ENCODE data around the gene DMAC2L.
"Not testable (repeated sequence)": the region's sequence is repeated elsewhere in the genome, so short reads cannot be mapped to it uniquely, and the experiment has no call there.

Gene DMAC2L

DNA sequence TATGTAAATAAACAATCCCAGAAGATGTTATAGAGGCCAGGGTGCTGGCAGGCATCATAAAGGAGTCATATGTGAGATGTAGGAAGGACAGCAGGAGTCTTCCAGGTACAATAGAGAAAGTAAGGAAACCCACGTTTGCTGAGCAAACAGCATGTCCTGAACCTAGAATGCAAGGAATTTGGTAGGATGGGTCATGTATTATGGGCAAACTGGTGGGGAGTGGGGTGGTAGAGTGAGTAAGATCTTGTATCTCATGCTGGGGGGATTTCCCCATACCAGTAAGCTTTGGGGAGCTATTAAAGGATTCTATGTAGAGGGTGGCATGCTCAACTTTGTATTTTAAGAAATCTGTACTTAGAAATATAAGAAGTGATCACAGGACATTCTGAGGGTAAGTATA lies 43.6 kb downstream of the DMAC2L start:
- Histone ChIP-seq H2AFZ (ENCODE audit: low read depth) (no peak overlapping the region), H4K20me1 (ENCODE audit: insufficient read depth) (no peaks in the 10 kb centered on the region), H3K4me1 (ENCODE audit: low read depth, poor library complexity, severe bottlenecking) (no peaks in the 10 kb centered on the region), H3K9ac (no peak overlapping the region), H3K27ac (no peak overlapping the region), H3K4me3 (IDR thresholded peaks at IDR 0.05; ENCODE audit: insufficient read depth, low read depth, low read length) (no peak overlapping the region), H3K36me3 (ENCODE audit: insufficient read depth) (no peaks in the 10 kb centered on the region), H3K4me2 (no peak overlapping the region), H3K27me3 (ENCODE audit: insufficient read depth, low read depth) (no peaks in the 10 kb centered on the region), H3K79me2 (ENCODE audit: insufficient read depth, low read depth) (no peaks in the 10 kb centered on the region)
- no peak for TF ChIP-seq CTCF (conservative IDR thresholded peaks at IDR 0.05; ENCODE audit: low read depth, low read length)

DNA sequence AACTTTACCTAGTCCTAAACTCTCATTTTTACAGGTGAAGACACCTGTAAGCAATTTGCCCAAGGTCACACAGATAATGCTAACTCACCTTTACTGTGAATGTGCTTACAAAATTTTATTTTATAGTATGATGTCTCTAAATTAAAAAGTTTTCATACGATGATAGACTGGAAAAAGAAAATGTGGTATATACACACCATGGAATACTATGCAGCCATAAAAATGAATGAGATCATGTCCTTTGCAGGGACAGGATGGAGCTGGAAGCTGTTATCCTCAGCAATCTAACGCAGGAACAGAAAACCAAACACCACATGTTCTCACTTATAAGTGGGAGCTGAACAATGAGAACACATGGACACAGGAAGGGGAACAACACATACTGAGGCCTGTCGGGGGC lies 44.2 kb downstream of the DMAC2L start:
- H3K27me3 ChIP-seq (ENCODE audit: insufficient read depth, low read depth); H3K4me3 ChIP-seq (IDR thresholded peaks at IDR 0.05; ENCODE audit: insufficient read depth, low read depth, low read length); H4K20me1 ChIP-seq (ENCODE audit: insufficient read depth); H3K4me1 ChIP-seq (ENCODE audit: low read depth, poor library complexity, severe bottlenecking); H3K36me3 ChIP-seq (ENCODE audit: insufficient read depth); H3K9ac ChIP-seq; H3K4me2 ChIP-seq; H2AFZ ChIP-seq (ENCODE audit: low read depth); H3K27ac ChIP-seq; H3K79me2 ChIP-seq (ENCODE audit: insufficient read depth, low read depth): not testable (repeated sequence)

DNA sequence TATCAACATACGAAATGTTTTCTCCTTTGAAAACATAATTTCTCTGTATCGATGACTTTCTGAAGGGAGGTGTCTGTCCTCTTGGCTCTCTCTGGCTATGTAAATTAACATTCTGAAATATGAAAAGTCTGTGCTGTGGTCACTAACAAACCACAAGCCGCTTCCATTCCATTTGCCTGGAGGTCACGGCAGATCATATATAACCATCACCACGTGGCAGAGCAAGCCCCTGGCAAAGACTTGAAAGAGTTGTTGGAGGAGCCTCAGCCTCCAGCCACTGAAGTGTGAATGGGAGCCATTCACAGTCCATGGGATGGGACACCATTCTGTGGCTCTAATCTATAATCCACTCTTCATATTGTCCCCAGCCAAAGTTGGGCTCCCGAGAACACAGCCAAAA lies 45.0 kb downstream of the DMAC2L start:
- H3K36me3 ChIP-seq (ENCODE audit: insufficient read depth): no peaks in the 10 kb centered on the region
- no peak overlapping the region for H3K4me2 ChIP-seq
- no peak overlapping the region for H3K27ac ChIP-seq
- H3K4me3 ChIP-seq (IDR thresholded peaks at IDR 0.05; ENCODE audit: insufficient read depth, low read depth, low read length): no peak overlapping the region
- no peak for TF ChIP-seq CTCF (conservative IDR thresholded peaks at IDR 0.05; ENCODE audit: low read depth, low read length)
- no peak overlapping the region for H3K9ac ChIP-seq
- no peaks in the 10 kb centered on the region for H3K79me2 ChIP-seq (ENCODE audit: insufficient read depth, low read depth)
- no peaks in the 10 kb centered on the region for H3K4me1 ChIP-seq (ENCODE audit: low read depth, poor library complexity, severe bottlenecking)
- H2AFZ ChIP-seq (ENCODE audit: low read depth): no peak overlapping the region
- no peaks in the 10 kb centered on the region for H3K27me3 ChIP-seq (ENCODE audit: insufficient read depth, low read depth)
- no peaks in the 10 kb centered on the region for H4K20me1 ChIP-seq (ENCODE audit: insufficient read depth)

GRCh38 chr14:50357753-50358395 lies 45.8 kb downstream of the DMAC2L start:
- H3K79me2 ChIP-seq (ENCODE audit: insufficient read depth, low read depth): no peaks in the 10 kb centered on the region
- H4K20me1 ChIP-seq (ENCODE audit: insufficient read depth): no peaks in the 10 kb centered on the region
- no peak overlapping the region for H3K9ac ChIP-seq
- H3K4me3 ChIP-seq (IDR thresholded peaks at IDR 0.05; ENCODE audit: insufficient read depth, low read depth, low read length): no peak overlapping the region
- H3K27me3 ChIP-seq (ENCODE audit: insufficient read depth, low read depth): no peaks in the 10 kb centered on the region
- no peaks in the 10 kb centered on the region for H3K36me3 ChIP-seq (ENCODE audit: insufficient read depth)
- H2AFZ ChIP-seq (ENCODE audit: low read depth): no peak overlapping the region
- no peaks in the 10 kb centered on the region for H3K4me1 ChIP-seq (ENCODE audit: low read depth, poor library complexity, severe bottlenecking)
- no peak overlapping the region for H3K4me2 ChIP-seq
- no peak for TF ChIP-seq CTCF (conservative IDR thresholded peaks at IDR 0.05; ENCODE audit: low read depth, low read length)
- no peak overlapping the region for H3K27ac ChIP-seq

- no peaks in the 10 kb centered on the region for H4K20me1 ChIP-seq (ENCODE audit: insufficient read depth)
- H3K9ac ChIP-seq: no peak overlapping the region
- H3K4me1 ChIP-seq (ENCODE audit: low read depth, poor library complexity, severe bottlenecking): peaks cover 14% of the 10 kb centered on the region
- H3K36me3 ChIP-seq (ENCODE audit: insufficient read depth): no peaks in the 10 kb centered on the region
- H3K27me3 ChIP-seq (ENCODE audit: insufficient read depth, low read depth): no peaks in the 10 kb centered on the region
- TF ChIP-seq CTCF (conservative IDR thresholded peaks at IDR 0.05; ENCODE audit: low read depth, low read length): no peak
- no peak overlapping the region for H3K4me3 ChIP-seq (IDR thresholded peaks at IDR 0.05; ENCODE audit: insufficient read depth, low read depth, low read length)
- H3K4me2 ChIP-seq: no peak overlapping the region
- H2AFZ ChIP-seq (ENCODE audit: low read depth): no peak overlapping the region
- H3K79me2 ChIP-seq (ENCODE audit: insufficient read depth, low read depth): no peaks in the 10 kb centered on the region
- no peak overlapping the region for H3K27ac ChIP-seq
Measured at GRCh38 chr14:50359631-50360030, 47.5 kb downstream of the DMAC2L start.

All from KMS-11 (cell line).